H1 (cell line): ENCODE measurements around the gene ZMAT5.

Experiments used
- POLR2AphosphoS5 ChIP-seq: IDR thresholded peaks from 2 replicates; pipeline ENCODE4 v1.6.1; 2011; ENCODE audit warnings: low read depth, low read length
- RFX5 ChIP-seq: IDR thresholded peaks from 2 replicates; pipeline ENCODE4 v1.6.1; 2011; ENCODE audit warnings: low read depth, low read length, improper control_type of control experiment, borderline replicate concordance

DNA sequence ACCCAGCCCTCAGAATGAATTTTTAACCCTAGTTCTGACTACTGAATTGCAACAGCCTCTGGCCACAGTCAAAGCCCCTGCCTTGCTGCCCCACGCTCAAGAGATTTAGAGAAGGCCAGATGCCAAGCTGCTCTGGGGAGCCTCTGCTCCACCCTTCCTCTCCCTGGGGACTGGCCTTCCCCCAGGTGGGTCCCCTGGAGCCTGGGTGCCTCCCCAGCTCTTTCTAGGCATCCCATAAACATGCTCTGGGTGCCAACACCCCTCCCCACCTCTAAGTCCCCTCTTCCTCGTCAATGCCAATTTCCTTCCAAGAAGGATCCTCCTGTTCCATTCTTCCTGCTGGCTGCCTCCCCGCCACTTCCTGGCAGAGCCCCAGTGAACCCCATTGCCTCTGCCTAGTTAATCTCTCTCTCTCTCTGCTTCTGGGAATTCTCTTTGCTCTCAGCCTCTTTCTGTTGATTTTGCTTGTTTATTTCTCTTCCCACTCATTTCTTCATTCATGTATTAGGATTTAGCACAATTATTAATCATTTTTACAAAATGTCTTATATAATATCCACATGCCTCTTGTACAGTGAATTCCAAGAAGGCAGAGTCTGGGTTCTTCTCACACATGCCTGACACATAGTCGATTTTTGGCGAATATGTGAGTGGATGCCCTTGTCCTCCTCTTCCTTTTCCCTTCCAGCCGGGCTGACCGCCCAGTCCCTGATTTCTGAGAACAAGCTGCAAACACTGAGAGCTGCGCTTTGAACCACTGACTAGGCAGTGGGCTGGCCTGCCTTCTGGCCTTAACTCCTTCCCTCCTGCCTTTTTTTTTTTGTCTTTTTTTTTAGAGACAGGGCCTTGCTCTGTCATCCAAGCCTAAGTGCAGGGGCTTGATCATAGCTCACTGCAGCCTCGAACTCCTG is 17.9 kb upstream of the ZMAT5 start:
- no peak for TF ChIP-seq POLR2AphosphoS5
- TF ChIP-seq RFX5, result no peak
